Fibroblast of mammary gland (primary cell): Measurements from ENCODE around the gene SNX19.

Experiments used
- DNase-seq: peaks from one replicate; pipeline ENCODE4 v3.0.0-alpha.2; 2010; ENCODE audit warnings: low read depth
- H3K4me3 ChIP-seq: 2 replicates; pipeline ENCODE4 v1.5.1; 2011; ENCODE audit warnings: low read depth, mild to moderate bottlenecking, low read length, moderate library complexity; ENCODE audit not compliant: control insufficient read depth
- CTCF ChIP-seq: conservative IDR thresholded peaks from 2 replicates; pipeline ENCODE4 v1.5.1; 2011; ENCODE audit warnings: low read depth, low read length, inconsistent platforms; ENCODE audit not compliant: control insufficient read depth, insufficient read depth

Gene SNX19

GRCh38 chr11:130830566-130830965 lies 85.7 kb downstream of the SNX19 start:
- TF ChIP-seq CTCF: no peak
- DNase-seq: no peak
- H3K4me3 ChIP-seq: no peak overlapping the region

DNA sequence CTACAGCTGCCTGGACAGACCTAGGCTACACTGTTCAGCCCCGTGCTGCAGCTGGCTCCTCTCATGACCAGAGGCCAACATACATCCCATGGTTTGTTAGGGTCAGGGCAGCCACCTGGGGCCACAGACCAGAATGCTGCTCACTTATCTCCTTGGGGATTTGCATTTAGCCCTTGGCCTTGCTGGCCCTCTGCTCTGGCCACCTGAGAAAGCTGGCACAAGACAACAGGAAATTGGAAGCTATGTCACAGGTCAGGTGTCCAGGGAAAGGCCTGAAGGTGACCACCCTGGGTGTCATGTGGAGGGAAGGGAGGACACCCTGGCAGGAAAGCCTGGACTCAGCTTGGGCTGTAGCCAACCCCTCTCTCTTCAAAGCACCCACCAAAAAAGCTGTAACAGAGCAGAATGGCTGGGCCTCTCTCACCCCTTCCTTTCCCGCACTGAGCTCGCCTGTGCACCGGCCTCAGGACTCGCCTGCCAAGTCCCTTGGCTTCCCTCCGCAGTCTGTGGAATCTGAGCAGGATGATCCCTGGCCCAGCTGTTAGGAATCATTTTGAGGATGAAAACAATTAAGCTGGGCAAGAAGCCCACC lies 86.3 kb downstream of the SNX19 start:
- no peak for TF ChIP-seq CTCF
- DNase-seq: peak; percentile 39
- H3K4me3 ChIP-seq: no peak overlapping the region

DNA sequence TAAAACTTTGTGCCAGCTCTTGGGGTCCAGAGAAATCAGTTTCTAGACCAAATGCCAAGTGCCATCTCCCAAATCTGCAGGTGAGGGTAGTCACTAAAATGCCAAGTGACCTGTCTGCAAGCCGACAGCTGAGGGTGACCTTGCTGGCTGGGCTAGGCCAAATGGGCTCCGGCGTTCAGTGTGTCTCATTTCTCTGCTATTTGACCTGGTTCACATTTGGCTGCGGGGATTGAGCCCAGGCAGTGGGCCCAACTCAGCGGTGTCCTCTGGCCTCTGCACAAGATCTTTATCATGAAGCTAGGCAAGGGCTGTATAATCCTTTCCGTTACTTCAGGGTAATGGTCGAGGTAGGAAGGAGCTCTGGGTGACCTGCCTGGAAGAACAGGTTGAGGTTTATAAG lies 87.5 kb downstream of the SNX19 start:
- DNase-seq: peak; percentile 52
- no peak for TF ChIP-seq CTCF
- no peak overlapping the region for H3K4me3 ChIP-seq

GRCh38 chr11:130827451-130828377 lies 88.6 kb downstream of the SNX19 start:
- no peak overlapping the region for H3K4me3 ChIP-seq
- DNase-seq: peak; percentile 88
- TF ChIP-seq CTCF: peak; percentile 76

GRCh38 chr11:130826572-130826971 lies 89.7 kb downstream of the SNX19 start:
- no peak overlapping the region for H3K4me3 ChIP-seq
- DNase-seq: no peak
- no peak for TF ChIP-seq CTCF

- no peak for TF ChIP-seq CTCF
- H3K4me3 ChIP-seq: no peak overlapping the region
- no peak for DNase-seq
Observed at GRCh38 chr11:130825983-130826382, 90.3 kb downstream of the SNX19 start.

- DNase-seq: no peak
- H3K4me3 ChIP-seq: no peak overlapping the region
- TF ChIP-seq CTCF: no peak
Observed at GRCh38 chr11:130825561-130825960, 90.7 kb downstream of the SNX19 start.
